HepG2 (cell line): ENCODE results near the gene TBC1D10A. TPM values are rescaled to one million over a fixed set of nuclear protein-coding genes. Genes with fewer than 3 reads are reported as not detected.

Source experiments
- ARNT2 ChIP-seq: sonication (generic); formaldehyde crosslinking; IDR thresholded peaks from 2 replicates; pipeline ENCODE4 v1.8.0; 2022; ENCODE audit warnings: mild to moderate bottlenecking, low read depth, missing genetic modification reagents, moderate library complexity
- KLF16 ChIP-seq, 2 experiments: sonication (generic) in 1 of 2; formaldehyde crosslinking in 1 of 2; IDR thresholded peaks; 2 replicates each; pipeline versions ENCODE4 v1.6.1 to v1.8.0; 2016 to 2023; ENCODE audit warnings: missing genetic modification reagents in 2 of 2, missing compliant biosample characterization in 1 of 2
- MAZ ChIP-seq, 2 experiments: sonication (generic) in 1 of 2; formaldehyde crosslinking in 1 of 2; IDR thresholded peaks; 2 replicates each; pipeline versions ENCODE4 v1.5.0 to v1.6.1; 2012 to 2020; ENCODE audit warnings: low read depth in 2 of 2, mild to moderate bottlenecking in 2 of 2, borderline replicate concordance in 1 of 2, improper control_type of control experiment in 1 of 2, low read length in 1 of 2, missing genetic modification reagents in 1 of 2, moderate library complexity in 1 of 2
- MED8 ChIP-seq: sonication (generic); formaldehyde crosslinking; IDR thresholded peaks from 2 replicates; pipeline ENCODE4 v1.8.1; 2023; ENCODE audit warnings: mild to moderate bottlenecking, missing genetic modification reagents; ENCODE audit not compliant: insufficient replicate concordance
- MIER2 ChIP-seq: IDR thresholded peaks from 2 replicates; pipeline ENCODE4 v1.6.1; 2016; ENCODE audit warnings: missing biosample characterization, missing genetic modification reagents
- MXD4 ChIP-seq: IDR thresholded peaks from 2 replicates; pipeline ENCODE4 v1.6.1; 2016; ENCODE audit warnings: mild to moderate bottlenecking, missing biosample characterization, missing genetic modification reagents
- MXI1 ChIP-seq: IDR thresholded peaks from 3 replicates; pipeline ENCODE4 v1.6.1; 2012; ENCODE audit warnings: low read depth, low read length, inconsistent platforms, borderline replicate concordance
- MYC ChIP-seq: sonication (generic); formaldehyde crosslinking; IDR thresholded peaks from 2 replicates; pipeline ENCODE4 v1.9.0; 2021; ENCODE audit warnings: missing genetic modification reagents, borderline replicate concordance
- NFYB ChIP-seq: sonication (generic); formaldehyde crosslinking; IDR thresholded peaks from 2 replicates; pipeline ENCODE4 v1.4.0; 2020; ENCODE audit warnings: missing genetic modification reagents
- PHF8 ChIP-seq: sonication (generic); formaldehyde crosslinking; IDR thresholded peaks from 2 replicates; pipeline ENCODE4 v1.5.0; 2020; ENCODE audit warnings: missing genetic modification reagents
- POLR2A ChIP-seq, 2 experiments: IDR thresholded peaks; 2 replicates each; pipeline ENCODE4 v1.6.1; 2011; ENCODE audit warnings: low read depth in 2 of 2, low read length in 2 of 2, mild to moderate bottlenecking in 1 of 2, moderate library complexity in 1 of 2; ENCODE audit not compliant: insufficient read depth in 1 of 2
- RAD21 ChIP-seq: fragments of 450-650 bp; formaldehyde crosslinking; IDR thresholded peaks from 2 replicates; pipeline ENCODE4 v1.5.0; 2020; ENCODE audit warnings: mild to moderate bottlenecking
- SALL1 ChIP-seq: sonication (generic); formaldehyde crosslinking; IDR thresholded peaks from 2 replicates; pipeline ENCODE4 v1.8.0; 2022; ENCODE audit warnings: mild to moderate bottlenecking, missing genetic modification reagents
- SALL2 ChIP-seq: sonication (generic); formaldehyde crosslinking; IDR thresholded peaks from 2 replicates; pipeline ENCODE4 v1.8.1; 2023; ENCODE audit warnings: mild to moderate bottlenecking, missing genetic modification reagents, inconsistent platforms
- SAP130 ChIP-seq: IDR thresholded peaks from 2 replicates; pipeline ENCODE4 v1.6.1; 2016; ENCODE audit warnings: low read depth
- SOX5 ChIP-seq: IDR thresholded peaks from 2 replicates; pipeline ENCODE4 v1.6.1; 2016; ENCODE audit warnings: borderline replicate concordance
- SP4 ChIP-seq: sonication (generic); formaldehyde crosslinking; IDR thresholded peaks from 2 replicates; pipeline ENCODE4 v1.8.1; 2023; ENCODE audit warnings: mild to moderate bottlenecking, missing genetic modification reagents
- SRY ChIP-seq: sonication (generic); formaldehyde crosslinking; IDR thresholded peaks from 2 replicates; pipeline ENCODE4 v1.8.0; 2022; ENCODE audit warnings: mild to moderate bottlenecking, missing genetic modification reagents
- TBX2 ChIP-seq: sonication (generic); formaldehyde crosslinking; IDR thresholded peaks from 2 replicates; pipeline ENCODE4 v1.5.0; 2020; ENCODE audit warnings: missing genetic modification reagents, mild to moderate bottlenecking, borderline replicate concordance
- ZBTB7A ChIP-seq: sonication (generic); formaldehyde crosslinking; IDR thresholded peaks from 2 replicates; pipeline ENCODE4 v1.8.0; 2022; ENCODE audit warnings: mild to moderate bottlenecking, missing genetic modification reagents
- ZFX ChIP-seq: sonication (generic); formaldehyde crosslinking; IDR thresholded peaks from 2 replicates; pipeline ENCODE4 v1.4.0; 2020; ENCODE audit warnings: mild to moderate bottlenecking, low read depth, missing genetic modification reagents, moderate library complexity
- ZMYM4 ChIP-seq: sonication (generic); formaldehyde crosslinking; IDR thresholded peaks from 2 replicates; pipeline ENCODE4 v1.8.1; 2023; ENCODE audit warnings: mild to moderate bottlenecking, missing genetic modification reagents
- ZNF441 ChIP-seq: sonication (generic); formaldehyde crosslinking; IDR thresholded peaks from 2 replicates; pipeline ENCODE4 v1.7.0; 2021; ENCODE audit warnings: missing genetic modification reagents, borderline replicate concordance
- ZNF615 ChIP-seq: sonication (generic); formaldehyde crosslinking; IDR thresholded peaks from 2 replicates; pipeline ENCODE4 v1.5.0; 2020; ENCODE audit warnings: mild to moderate bottlenecking, missing genetic modification reagents, borderline replicate concordance
- ZSCAN29 ChIP-seq: sonication (generic); formaldehyde crosslinking; conservative IDR thresholded peaks from 2 replicates; pipeline ENCODE4 v1.4.0; 2020; ENCODE audit warnings: mild to moderate bottlenecking, missing genetic modification reagents
- polyA plus RNA-seq, 8 experiments: library from polyadenylated mRNA; depleted of rRNA in 3 of 8; stranded (reverse) in 7 of 8; unstranded in 1 of 8; fragments of >200 nt; fragmentation: Illumina TruSeq in 4 of 8; extraction: Trizol in 4 of 8; gene quantifications; 2 replicates each; pipeline versions ENCODE4 v1.2.1 to v1.2.3, GENCODE V29; 2011 to 2016; ENCODE audit warnings: low read depth in 4 of 8, missing spikeins in 1 of 8, mixed read lengths in 1 of 8; ENCODE audit not compliant: insufficient read depth in 1 of 8
- total RNA-seq, 5 experiments: library from RNA; depleted of rRNA; stranded (reverse); fragments of >200 nt; fragmentation: Illumina TruSeq; extraction: Trizol; gene quantifications; 2 replicates each; pipeline ENCODE4 v1.2.3, GENCODE V29; 2016; ENCODE audit warnings: low read depth in 1 of 5
- TF ChIP-seq, protein P1 (sequence below), 2 experiments: sonication (generic) in 1 of 2; formaldehyde crosslinking in 1 of 2; IDR thresholded peaks; 2 replicates each; pipeline versions ENCODE4 v1.4.0 to v1.6.1; 2018 to 2020; ENCODE audit warnings: missing genetic modification reagents in 2 of 2, borderline replicate concordance in 1 of 2, low read depth in 1 of 2, mild to moderate bottlenecking in 1 of 2, missing biosample characterization in 1 of 2
- TF ChIP-seq, protein P2 (sequence below): IDR thresholded peaks from 2 replicates; pipeline ENCODE4 v1.6.1; 2018; ENCODE audit warnings: missing genetic modification reagents
- TF ChIP-seq, protein P3 (sequence below): IDR thresholded peaks from 2 replicates; pipeline ENCODE4 v1.6.1; 2012; ENCODE audit warnings: inconsistent platforms

TBC1D10A gene
- total and polyA plus RNA-seq, 2 of the 13 experiments (the other 11 are each of a cell fraction or from before 2014, with no cell fraction given), result 4.2 to 4.9 TPM

DNA sequence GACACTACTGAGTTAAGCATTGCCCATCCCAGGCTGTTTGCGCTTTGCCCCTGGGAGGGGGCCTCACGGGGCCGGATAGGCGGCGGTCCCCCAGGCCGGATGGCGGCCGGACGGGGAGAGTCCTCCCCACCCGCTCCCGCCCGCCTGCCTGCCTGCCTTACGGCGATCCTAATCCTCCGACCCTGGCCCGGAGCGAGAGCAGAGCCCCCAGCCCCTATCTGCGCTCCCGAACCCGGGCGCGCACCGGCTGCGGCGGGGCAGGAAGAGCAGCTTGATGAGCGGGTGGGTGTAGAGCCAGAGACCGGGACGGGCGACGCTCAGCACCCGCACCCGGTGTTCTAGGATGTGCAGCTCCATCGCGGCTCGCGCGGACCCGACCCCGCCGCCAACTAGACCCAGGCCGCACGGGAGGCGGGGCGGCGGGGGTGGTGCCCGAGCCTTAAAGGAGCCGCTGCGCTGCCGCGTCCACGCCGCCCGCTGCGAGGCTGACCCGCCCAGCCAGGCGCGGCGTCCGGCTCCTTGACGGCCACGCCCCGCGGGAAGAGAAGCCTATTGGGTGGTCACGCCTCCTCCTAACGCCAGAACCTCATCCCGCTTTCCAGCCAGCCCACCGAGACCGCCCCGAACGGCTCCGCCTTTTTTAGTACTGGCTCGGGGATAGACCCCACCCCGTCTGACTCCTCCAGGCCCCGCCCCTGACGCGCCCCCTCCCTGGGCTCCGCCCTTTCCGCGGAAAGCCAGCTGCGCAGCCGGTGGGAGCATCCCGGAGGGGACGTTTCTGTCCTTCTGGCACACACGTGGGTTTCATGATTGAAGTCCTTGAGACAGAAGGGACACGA, 37.4 kb downstream of the TBC1D10A start, which contains the start of gene CASTOR1 (continued):
- TF ChIP-seq, protein P1, sequence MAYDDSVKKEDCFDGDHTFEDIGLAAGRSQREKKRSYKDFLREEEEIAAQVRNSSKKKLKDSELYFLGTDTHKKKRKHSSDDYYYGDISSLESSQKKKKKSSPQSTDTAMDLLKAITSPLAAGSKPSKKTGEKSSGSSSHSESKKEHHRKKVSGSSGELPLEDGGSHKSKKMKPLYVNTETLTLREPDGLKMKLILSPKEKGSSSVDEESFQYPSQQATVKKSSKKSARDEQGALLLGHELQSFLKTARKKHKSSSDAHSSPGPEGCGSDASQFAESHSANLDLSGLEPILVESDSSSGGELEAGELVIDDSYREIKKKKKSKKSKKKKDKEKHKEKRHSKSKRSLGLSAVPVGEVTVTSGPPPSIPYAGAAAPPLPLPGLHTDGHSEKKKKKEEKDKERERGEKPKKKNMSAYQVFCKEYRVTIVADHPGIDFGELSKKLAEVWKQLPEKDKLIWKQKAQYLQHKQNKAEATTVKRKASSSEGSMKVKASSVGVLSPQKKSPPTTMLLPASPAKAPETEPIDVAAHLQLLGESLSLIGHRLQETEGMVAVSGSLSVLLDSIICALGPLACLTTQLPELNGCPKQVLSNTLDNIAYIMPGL (CRISPR knock-in tag; IDR thresholded peaks at IDR 0.05; ENCODE audit: borderline replicate concordance in 1 of 2, low read depth in 1 of 2), result peak in 1 of 2 experiments; percentile 27; a peak in 1 of 4 replicates
- TF ChIP-seq TBX2 (CRISPR knock-in tag) (no peak), MAZ (IDR thresholded peaks at IDR 0.05; ENCODE audit: borderline replicate concordance, low read depth, low read length) (no peak; the same call in 1 of the 2 replicates), MAZ (CRISPR knock-in tag; IDR thresholded peaks at IDR 0.05; ENCODE audit: low read depth) (peak; percentile 52), KLF16 (CRISPR knock-in tag; IDR thresholded peaks at IDR 0.05) (peak in 1 of 2 experiments; percentile 59; a peak in 2 of 4 replicates), PHF8 (peak; percentile 67), MED8 (CRISPR knock-in tag) (no peak), ZFX (CRISPR knock-in tag) (peak; percentile 75), SAP130 (peak; percentile 88), SP4 (CRISPR knock-in tag) (peak; percentile 92), MXI1 (peak; percentile 83; the same call in 1 of the 3 replicates), ZBTB7A (CRISPR knock-in tag) (peak; percentile 61; the same call in 1 of the 2 replicates), SALL1 (no peak; the same call in none of the 2 replicates), MIER2 (CRISPR knock-in tag) (no peak), NFYB (peak; percentile 72), ARNT2 (peak; percentile 1; the same call in 1 of the 2 replicates), SRY (0 out of 2 replicates have a peak, but pooled peaks have one; percentile 26), SOX5 (CRISPR knock-in tag) (no peak), ZNF615 (CRISPR knock-in tag) (no peak), POLR2A (IDR thresholded peaks at IDR 0.05; ENCODE audit: insufficient read depth in 1 of 2, low read depth in 2 of 2, low read length in 2 of 2) (peak in 1 of 2 experiments; percentile 62; a peak in 1 of 4 replicates), MYC (peak; percentile 51; the same call in 1 of the 2 replicates), SALL2 (peak; percentile 42; the same call in 1 of the 2 replicates), ZMYM4 (peak; percentile 24; the same call in 1 of the 2 replicates), RAD21 (CRISPR knock-in tag) (peak; percentile 5; the same call in 1 of the 2 replicates), ZNF441 (CRISPR knock-in tag) (0 out of 2 replicates have a peak, but pooled peaks have one; percentile 30), ZSCAN29 (peak; percentile 9; the same call in 1 of the 2 replicates), MXD4 (no peak)
- TF ChIP-seq, protein P2, sequence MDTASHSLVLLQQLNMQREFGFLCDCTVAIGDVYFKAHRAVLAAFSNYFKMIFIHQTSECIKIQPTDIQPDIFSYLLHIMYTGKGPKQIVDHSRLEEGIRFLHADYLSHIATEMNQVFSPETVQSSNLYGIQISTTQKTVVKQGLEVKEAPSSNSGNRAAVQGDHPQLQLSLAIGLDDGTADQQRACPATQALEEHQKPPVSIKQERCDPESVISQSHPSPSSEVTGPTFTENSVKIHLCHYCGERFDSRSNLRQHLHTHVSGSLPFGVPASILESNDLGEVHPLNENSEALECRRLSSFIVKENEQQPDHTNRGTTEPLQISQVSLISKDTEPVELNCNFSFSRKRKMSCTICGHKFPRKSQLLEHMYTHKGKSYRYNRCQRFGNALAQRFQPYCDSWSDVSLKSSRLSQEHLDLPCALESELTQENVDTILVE (CRISPR knock-in tag), result no peak
- TF ChIP-seq, protein P3, sequence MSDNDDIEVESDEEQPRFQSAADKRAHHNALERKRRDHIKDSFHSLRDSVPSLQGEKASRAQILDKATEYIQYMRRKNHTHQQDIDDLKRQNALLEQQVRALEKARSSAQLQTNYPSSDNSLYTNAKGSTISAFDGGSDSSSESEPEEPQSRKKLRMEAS, result peak; percentile 80
